Nephron (organoid): ENCODE results near the gene IPPK.

Experiments
- H3K27ac Mint-ChIP-seq, 3 experiments: 2 replicates each; pipeline ENCODE4 v1.8.0; 2020; ENCODE audit warnings: mixed read lengths in 3 of 3, mild to moderate bottlenecking in 2 of 3, moderate library complexity in 1 of 3
- H3K27me3 Mint-ChIP-seq: 2 replicates; pipeline ENCODE4 v1.8.0; 2021; ENCODE audit warnings: low read depth, mild to moderate bottlenecking, moderate library complexity, mixed read lengths
- H3K36me3 Mint-ChIP-seq: 2 replicates; pipeline ENCODE4 v1.8.0; 2020; ENCODE audit warnings: low read depth, mixed read lengths
- H3K4me1 Mint-ChIP-seq: 2 replicates; pipeline ENCODE4 v1.8.0; 2020; ENCODE audit warnings: mixed read lengths
- H3K4me3 Mint-ChIP-seq, 3 experiments: 2 replicates each; pipeline ENCODE4 v1.8.0; 2020; ENCODE audit warnings: mild to moderate bottlenecking in 3 of 3, mixed read lengths in 3 of 3, moderate library complexity in 2 of 3
- H3K9me3 Mint-ChIP-seq: 2 replicates; pipeline ENCODE4 v1.8.0; 2020; ENCODE audit warnings: mixed read lengths
- CTCF ChIP-seq, 3 experiments: fragments of 200-600 bp; sonication (generic); IDR thresholded peaks; one replicate each; pipeline ENCODE4 v1.5.0; 2021; ENCODE audit warnings: antibody characterized with exemption in 3 of 3; ENCODE audit not compliant: unreplicated experiment in 3 of 3

IPPK gene

GRCh38 chr9:92642041-92642451 lies 27.9 kb downstream of the IPPK start:
- Mint-ChIP-seq H3K36me3 (peaks cover 62% of the 10 kb centered on the region), H3K27ac (no peak overlapping the region), H3K4me1 (no peaks in the 10 kb centered on the region), H3K9me3 (no peaks in the 10 kb centered on the region), H3K27me3 (no peaks in the 10 kb centered on the region), H3K4me3 (no peak overlapping the region)
- TF ChIP-seq CTCF (IDR thresholded peaks at IDR 0.05; ENCODE audit: unreplicated experiment in 3 of 3) = no peak

GRCh38 chr9:92641092-92641809 lies 28.7 kb downstream of the IPPK start:
- Mint-ChIP-seq H3K4me3 (no peak overlapping the region), H3K27me3 (no peaks in the 10 kb centered on the region), H3K27ac (no peak overlapping the region), H3K4me1 (no peaks in the 10 kb centered on the region), H3K9me3 (no peaks in the 10 kb centered on the region), H3K36me3 (peaks cover 56% of the 10 kb centered on the region)
- TF ChIP-seq CTCF (IDR thresholded peaks at IDR 0.05; ENCODE audit: unreplicated experiment in 3 of 3) = no peak

- no peak overlapping the region for H3K4me3 Mint-ChIP-seq
- no peak overlapping the region for H3K27ac Mint-ChIP-seq
- H3K9me3 Mint-ChIP-seq = no peaks in the 10 kb centered on the region
- no peaks in the 10 kb centered on the region for H3K4me1 Mint-ChIP-seq
- no peak for TF ChIP-seq CTCF (IDR thresholded peaks at IDR 0.05; ENCODE audit: unreplicated experiment in 3 of 3)
- no peaks in the 10 kb centered on the region for H3K27me3 Mint-ChIP-seq
- H3K36me3 Mint-ChIP-seq = peaks cover 49% of the 10 kb centered on the region
Observed at GRCh38 chr9:92640398-92641091, 29.4 kb downstream of the IPPK start.

GRCh38 chr9:92639791-92640271 lies 30.1 kb downstream of the IPPK start:
- no peaks in the 10 kb centered on the region for H3K4me1 Mint-ChIP-seq
- H3K27ac Mint-ChIP-seq = no peak overlapping the region
- no peaks in the 10 kb centered on the region for H3K9me3 Mint-ChIP-seq
- no peak overlapping the region for H3K4me3 Mint-ChIP-seq
- no peaks in the 10 kb centered on the region for H3K27me3 Mint-ChIP-seq
- no peak for TF ChIP-seq CTCF (IDR thresholded peaks at IDR 0.05; ENCODE audit: unreplicated experiment in 3 of 3)
- H3K36me3 Mint-ChIP-seq = peaks cover 42% of the 10 kb centered on the region

GRCh38 chr9:92639124-92639523 lies 30.8 kb downstream of the IPPK start:
- no peaks in the 10 kb centered on the region for H3K9me3 Mint-ChIP-seq
- no peak for TF ChIP-seq CTCF (IDR thresholded peaks at IDR 0.05; ENCODE audit: unreplicated experiment in 3 of 3)
- H3K27me3 Mint-ChIP-seq = no peaks in the 10 kb centered on the region
- H3K36me3 Mint-ChIP-seq = peaks cover 41% of the 10 kb centered on the region
- H3K27ac Mint-ChIP-seq = no peak overlapping the region
- H3K4me3 Mint-ChIP-seq = no peak overlapping the region
- peaks cover 5% of the 10 kb centered on the region for H3K4me1 Mint-ChIP-seq
